Measurements from ENCODE around the gene PIWIL1. TPM values are rescaled to one million over a fixed set of nuclear protein-coding genes. Genes with fewer than 3 reads are reported as not detected.

Gene PIWIL1
- total and polyA plus RNA-seq, 2 donors, result 0.05 to 0.28 TPM

Other genes with a start within 250 kb of the PIWIL1 start
- gene FZD10, start 175.4 kb upstream of the PIWIL1 start, total RNA-seq, result 0.57 TPM
- gene FZD10, start 175.4 kb upstream of the PIWIL1 start, polyA plus RNA-seq, result 0.37 TPM

Data from thymus (tissue), 2 donors.